HG03575 (cell line): ENCODE data around the gene CENPW.

Experiments
- ATAC-seq: cut with Tn5 transposase; IDR thresholded peaks from one replicate; pipeline ENCODE4 v1.9.1; 2021; ENCODE audit not compliant: unreplicated experiment, insufficient number of reproducible peaks, low FRiP score; ENCODE audit errors: extremely low read depth

The CENPW gene

DNA sequence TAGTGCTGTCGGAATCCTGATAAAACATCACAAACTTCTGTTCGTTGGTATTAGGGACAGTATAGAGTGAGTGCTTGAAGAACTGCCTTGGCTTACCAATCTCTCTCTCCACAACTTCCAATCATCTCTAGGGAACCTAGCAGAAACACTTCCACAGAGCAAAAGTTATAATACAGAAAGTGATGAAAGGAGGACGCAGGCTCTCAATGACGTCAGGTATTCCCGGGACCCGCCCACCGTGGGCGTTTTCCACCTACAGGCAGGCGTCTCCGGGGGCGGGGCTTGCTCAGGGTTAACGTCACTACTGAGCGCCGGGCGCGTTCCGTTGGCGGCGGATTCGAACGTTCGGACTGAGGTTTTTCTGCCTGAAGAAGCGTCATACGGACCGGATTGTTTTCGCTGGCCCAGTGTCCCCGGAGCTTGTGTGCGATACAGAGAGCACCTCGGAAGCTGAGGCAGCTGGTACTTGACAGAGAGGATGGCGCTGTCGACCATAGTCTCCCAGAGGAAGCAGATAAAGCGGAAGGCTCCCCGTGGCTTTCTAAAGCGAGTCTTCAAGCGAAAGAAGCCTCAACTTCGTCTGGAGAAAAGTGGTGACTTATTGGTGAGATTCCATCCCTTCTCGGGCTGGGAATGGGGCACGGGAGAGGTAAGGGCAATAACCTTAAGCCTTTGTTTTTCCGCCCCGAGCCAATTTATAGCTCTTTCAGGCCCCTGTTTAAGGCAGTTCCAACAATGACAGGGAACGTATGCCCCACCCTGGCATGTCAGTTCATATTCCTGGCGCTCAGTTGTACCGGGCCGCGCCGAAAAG, at the start of gene CENPW:
Gene CENPW (plus strand): TSS at position 320 of the 814 bp plus-strand sequence. CDS start 159 bp downstream, at position 479.
- ATAC-seq, result peak; percentile 56

DNA sequence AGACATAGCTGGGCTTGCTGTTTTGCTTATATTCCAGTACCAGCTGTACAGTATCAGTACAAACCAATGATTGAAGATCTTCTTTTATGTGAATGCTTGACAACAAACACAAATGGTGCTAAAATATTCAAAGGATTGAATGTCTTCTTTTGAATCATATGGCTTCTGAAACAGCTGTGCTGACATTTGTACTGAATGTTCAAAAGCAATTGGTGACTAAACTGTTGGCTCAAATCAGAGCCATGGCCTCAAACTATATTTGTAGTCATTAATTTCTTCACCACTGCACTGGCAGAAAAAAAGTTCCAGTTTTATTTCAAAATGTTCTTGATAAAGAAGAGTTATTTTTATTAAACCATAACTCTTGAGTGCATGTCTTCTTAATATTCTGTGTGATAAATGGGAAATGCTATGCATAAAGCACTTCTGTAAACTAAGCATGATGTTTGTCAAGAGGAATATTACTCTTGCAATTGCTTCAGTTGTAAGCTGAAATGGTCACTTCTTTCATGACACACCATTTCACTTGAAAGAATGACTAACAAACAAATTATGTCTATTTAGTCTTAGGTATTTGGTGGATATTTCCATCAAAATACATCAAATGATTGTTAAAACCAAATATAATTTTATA, 45.9 kb upstream of the CENPW start:
- no peak for ATAC-seq

DNA sequence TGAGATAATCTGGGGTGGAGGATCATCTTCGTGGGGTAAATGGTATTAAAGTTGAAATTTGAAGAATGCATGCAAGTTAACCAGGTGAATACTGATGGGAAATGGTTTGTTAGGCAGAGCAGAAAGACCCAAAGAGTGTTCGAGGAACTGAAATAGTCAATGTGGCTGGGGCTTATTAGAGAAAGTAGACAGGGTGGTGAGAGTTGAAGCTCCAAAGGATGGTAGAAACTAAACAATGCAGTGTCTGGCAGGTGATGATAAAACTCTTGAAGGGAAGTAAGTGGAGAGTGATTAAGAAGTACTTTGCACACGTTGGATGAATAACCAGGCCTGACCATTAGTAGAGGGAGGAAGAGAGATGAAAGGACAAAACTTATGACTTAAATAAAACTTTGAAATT, 39.8 kb upstream of the CENPW start:
- ATAC-seq, result no peak

DNA sequence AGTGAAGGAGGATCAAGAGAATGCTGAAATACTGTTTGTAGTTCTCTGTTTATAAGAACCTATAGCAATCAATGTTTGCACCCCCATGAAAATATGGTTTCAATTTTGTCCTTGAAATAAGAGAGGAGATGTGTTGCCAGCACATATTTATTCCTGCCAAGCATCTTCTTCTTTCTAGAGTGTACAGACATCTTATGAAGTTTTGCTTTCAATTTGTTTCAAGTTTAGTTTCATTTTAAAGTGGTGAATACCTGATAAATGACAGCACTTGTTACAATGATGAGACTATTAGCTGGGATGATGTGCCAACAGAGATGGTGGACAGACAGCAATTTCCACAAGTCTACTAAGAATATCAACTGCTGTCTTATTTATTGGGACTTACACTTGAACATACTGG, 39.2 kb upstream of the CENPW start:
- ATAC-seq, result peak; percentile 75

DNA sequence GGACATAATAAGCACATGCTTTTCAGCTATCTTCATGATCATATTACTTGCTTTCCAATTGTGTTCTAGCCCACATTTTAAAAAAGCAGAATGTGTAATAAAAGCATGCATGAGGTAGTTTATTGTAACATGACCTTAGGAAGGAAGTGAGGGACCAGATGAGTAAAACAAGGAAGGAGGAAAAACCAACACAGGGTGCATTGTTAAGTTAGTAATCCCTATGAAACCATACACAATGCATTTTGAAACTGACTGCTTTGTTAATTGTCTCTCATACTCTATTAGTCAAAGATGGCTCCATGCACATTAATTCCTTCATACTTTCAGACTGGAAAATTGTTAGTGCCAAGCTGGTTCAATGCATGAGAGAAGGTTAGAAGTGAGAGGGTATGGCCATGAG, 37.7 kb upstream of the CENPW start:
- no peak for ATAC-seq

DNA sequence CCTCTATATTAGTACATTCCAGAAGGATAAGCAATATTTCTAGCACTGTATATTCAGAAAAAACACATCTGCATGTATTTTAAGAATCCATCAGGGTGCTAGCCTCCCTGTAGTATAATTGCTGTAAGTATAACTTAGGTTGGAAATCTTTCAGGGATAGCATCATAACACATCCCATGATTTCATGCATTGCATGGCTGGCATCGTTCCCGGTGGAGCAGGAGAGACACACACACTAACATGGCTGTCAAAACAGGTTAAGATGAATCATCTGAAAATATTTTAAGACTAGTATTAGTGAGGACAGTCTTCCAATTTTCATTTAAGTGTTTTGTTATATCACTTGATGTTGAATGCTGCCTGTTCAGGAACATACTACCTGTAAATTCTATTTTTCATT, 32.1 kb upstream of the CENPW start:
- no peak for ATAC-seq

DNA sequence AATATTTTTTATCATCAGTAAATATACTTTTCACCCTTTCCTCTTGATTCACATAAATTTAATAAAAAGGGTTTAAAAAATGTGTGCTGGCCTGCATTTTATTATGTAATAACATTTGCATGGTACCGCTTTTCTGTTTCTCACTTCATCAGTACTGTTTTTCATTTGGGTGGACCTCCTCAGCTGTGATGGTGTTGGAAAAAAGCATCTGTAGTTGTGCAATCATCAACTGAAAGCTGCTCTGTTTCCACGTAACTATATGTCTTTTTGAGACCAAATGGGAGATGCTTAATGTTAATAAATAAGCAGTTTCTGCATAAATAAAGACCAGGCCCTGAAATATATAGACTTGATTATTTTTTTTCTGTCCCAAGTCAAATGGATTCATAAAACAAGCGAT, 31.6 kb upstream of the CENPW start:
- no peak for ATAC-seq

DNA sequence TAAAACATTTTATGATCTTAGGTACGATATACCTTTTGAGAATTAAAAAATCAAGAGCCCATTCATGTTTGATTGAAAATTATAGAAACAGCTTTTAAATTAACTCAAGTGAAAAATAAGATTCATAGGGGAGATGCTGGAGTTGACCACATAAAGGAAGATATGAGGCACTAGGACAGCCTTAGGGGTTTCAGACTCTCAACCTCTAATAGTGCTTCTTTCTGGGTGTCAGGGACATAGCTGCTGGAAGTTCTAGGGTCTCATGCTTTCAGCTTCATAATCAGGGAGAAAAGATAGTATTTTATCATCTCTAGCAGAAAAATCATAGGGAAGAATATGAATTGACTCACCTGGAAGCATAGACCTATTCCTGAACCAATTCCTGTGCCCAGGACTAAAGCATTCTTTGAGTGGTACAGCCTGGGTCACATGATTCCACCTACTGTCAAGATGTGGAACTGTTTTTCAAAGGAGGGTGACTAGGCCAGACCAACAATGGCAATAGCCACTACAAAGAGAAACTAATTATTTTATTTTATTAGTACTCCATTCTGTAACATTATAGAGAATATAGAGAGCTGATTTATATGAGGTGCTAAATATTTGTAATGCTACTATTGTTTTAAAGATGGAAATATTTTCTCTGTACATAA, 27.8 kb upstream of the CENPW start:
- ATAC-seq, result no peak

DNA sequence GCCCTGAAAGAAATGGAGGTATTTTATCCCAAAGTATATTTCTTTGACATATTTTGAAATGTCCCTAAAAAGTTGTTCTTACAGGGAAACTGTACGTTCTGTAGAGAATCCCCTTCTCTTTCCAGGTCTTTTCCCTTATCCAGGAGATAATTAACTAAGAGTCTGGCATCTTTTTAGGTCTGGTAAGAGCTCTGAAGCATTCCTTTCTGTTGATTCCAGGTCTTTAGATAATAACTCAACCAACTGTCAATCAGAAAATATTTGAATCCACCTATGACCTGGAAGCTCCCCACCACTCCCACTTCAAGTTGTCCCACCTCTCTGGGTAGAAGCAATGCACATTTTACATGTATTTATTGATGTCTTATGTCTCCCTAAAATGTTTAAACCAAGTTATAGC, 26.0 kb upstream of the CENPW start:
- no peak for ATAC-seq

DNA sequence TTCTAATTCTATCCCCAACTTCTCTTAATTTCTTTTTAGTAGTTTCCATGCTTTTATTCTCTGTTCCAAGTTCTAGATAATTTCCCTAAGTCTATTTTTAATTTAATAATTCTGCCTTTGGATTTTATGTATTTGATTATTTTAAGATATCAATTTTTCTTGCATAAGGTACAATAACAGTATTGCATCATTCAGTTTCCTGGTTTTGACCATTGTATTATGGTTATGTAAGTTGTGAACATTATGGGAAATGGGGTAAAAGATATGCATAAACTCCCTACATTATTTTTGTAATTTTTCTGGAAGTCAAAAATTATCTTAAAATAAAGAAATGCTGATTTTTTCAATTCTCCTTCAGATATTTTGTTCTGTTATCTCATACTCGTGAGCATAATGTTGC, 21.1 kb upstream of the CENPW start:
- no peak for ATAC-seq

DNA sequence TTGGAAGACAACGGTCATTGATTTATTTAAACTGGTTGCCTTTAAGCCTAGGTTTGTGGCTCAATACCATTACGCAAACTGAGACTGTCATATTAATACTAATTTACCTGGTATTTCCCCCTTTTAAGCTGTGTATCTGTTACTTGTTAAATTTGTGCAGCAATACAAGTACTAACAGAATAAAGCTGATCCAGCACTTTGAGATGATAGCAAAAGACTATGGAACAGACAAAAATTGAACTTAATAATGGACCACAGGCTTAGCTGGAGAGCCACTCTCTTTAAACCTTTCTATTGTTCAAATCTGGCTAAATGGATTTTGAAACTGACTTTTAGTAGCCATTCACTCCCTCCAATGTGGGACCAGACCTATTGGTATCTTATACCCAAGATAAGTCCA, 6.2 kb upstream of the CENPW start:
- no peak for ATAC-seq

DNA sequence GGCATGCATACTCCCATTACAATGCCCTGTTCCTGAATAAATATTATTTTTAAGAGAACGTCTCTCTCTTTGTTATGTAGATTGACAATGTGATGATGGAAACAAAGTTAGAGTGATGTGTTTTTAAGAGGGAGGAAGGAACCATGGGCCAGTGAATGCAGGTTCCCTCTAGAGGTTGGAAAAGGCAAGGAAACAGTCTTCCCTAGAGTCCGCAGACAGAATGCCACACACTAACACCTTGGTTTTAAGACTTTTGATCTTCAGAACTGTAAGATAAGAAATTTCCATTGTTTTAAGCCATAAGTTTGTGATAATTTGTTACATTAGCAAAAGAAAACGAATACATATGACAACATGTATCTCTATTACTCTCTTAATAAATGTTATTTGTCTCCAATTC, 4.7 kb upstream of the CENPW start:
- ATAC-seq, result no peak

DNA sequence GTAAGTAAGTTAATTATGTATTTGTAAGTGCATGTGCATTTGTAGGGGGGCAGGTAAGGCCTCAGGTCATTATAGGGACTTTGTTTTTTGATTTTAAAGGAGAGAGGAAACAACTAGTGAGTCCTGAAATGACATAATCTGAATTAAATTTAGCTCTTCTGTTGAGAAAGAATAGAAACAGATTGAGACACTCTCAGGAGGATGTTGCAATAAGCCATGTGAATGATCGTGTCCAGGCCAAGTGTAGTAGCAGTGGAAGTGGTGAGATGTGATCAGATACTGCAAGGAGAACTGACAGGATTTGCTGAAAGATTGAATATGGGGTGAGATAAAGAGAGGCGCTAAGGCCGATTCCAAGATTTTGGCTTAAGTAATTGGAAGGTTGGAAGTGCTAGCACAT, 2.6 kb upstream of the CENPW start:
- ATAC-seq, result no peak

DNA sequence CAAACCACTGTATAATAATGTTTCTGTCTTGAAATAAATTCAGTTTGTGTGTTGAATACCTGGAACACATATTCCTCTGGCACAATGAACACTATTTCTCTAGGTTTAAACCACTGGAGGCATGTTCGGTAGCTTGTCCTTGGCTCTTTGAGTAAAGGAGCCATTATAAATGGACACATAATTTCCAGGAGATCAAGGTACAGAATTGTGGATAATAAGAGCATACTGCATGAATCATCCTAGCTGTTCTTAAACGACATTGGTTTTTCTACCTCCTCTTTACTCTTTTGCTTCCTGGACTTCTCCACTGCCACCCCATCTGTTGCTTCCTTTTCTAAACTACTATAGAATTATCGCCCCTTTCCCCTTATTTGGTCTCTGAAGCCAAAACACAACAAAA, 1.2 kb downstream of the CENPW start:
- no peak for ATAC-seq

DNA sequence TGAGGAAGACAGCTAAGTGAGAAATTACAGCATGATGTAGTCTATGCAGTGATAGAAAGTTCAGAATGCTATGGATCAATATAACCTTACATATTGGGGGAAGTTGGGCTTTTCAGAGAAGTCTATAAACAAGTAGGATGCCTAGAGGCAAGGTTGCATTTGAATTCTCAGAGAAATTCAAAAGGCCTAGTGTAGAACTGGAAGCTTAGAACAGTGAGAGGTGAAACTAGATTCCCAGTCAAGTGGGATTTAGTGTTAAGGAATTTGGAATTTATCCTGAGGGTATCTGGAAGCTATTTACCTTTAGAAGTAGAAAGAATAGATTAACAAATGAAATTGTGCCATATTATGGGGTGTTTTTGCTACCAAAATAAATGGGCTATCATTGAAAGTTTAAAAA, 4.3 kb downstream of the CENPW start:
- no peak for ATAC-seq

DNA sequence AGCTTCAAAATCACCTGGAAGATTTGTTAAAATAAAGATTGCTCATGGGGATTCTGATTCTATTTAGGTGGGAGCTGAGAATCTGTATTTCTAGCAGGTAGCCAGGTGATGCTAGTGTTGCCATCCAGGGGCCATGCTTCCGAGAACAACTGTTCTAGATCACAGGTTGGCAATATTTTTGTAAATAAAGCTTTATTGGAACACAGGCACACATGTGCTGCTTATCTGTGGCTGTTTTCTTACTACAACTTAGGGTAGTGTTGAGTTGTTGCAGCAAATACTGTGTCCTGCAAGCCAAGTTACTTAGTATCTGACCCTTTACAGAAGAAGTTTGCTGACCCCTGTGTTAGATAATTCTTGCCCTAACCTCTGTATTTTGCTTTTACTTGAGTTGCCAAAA, 12.0 kb downstream of the CENPW start:
- ATAC-seq, result no peak

DNA sequence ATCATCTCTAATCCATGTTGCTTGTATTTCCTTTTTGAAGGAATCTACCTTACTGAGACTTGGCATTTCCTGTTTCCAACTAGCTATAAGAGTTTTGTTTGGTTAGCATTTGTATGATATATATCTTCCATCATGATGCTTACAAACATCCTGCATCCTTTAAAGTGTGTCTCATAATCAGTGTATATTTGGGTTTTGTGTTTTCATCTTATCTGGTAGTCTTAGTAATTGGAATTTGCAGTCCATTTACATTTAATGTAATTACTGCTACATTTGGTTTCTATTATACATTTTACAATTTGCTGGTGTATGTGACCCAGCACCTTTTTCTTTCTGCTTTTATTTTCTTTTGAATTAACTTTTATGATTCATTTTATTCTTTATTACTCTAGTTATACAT, 12.6 kb downstream of the CENPW start:
- ATAC-seq, result no peak

DNA sequence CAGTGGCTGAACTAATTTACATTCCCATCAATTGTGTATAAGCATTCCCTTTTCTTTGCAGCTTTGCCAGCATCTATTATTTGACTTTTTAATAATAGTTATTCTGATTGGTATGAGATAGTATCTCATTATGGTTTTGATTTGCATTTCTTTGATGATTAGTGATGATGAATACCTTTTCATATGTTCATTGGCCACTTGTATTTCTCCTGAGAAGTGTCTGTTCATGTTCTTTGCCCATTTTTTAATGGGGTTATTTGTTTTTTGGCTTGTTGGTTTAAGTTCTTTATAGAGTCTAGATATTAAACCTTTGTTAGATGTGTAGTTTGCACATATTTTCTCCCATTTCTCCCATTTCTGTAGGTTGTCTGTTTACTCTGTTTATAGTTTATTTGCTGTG, 16.6 kb downstream of the CENPW start:
- no peak for ATAC-seq

DNA sequence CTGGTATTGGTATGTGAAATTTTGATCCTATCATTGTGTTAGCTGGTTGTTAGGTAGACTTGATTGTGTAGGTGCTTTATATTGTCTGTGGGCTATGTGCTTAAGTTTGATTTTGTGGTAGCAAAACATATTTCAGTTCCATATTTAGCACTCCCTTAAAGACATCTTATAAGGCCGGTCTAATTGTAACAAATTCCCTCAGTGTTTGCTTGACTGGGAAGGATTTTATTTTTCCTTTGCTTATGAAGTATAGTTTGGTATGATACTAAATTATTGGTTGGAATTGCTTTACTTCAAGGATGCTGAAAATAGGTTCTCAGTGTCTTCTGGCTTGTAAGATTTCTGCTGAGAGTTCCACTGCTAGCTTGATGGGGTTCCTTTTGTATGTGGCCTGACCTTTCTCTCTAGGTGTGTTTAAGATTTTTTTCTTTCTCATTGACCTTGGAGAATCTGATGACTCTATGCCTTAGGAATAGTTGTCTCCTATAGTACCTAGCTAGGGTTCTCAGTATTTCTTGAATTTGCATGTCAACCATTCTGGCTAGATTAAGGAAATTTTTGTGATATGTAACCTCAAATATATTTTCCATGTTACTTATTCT, 20.1 kb downstream of the CENPW start:
- no peak for ATAC-seq
